HCT116 (cell line): ENCODE data around the gene WDR27. TPM values are rescaled to one million over a fixed set of nuclear protein-coding genes. Genes with fewer than 3 reads are reported as not detected.

Source experiments
- ATAC-seq: fragments of 200-7000 bp; cut with Tn5 transposase; 2 replicates; pipeline ENCODE4 v1.9.1; 2020; ENCODE audit warnings: mild to moderate bottlenecking, moderate library complexity
- BruUV-seq: library from RNA; stranded (reverse); fragments of 400-500 nt; replicated peaks from 2 replicates; lab custom pipeline; 2021; lab: Mats Ljungman, UMichigan
- CTCF ChIA-PET: fragments of 300-600 bp; sonication (Branson Sonifier 250); formaldehyde crosslinking; loops from one replicate; lab custom pipeline; 2021; ENCODE audit warnings: antibody characterized with exemption; lab: Charles Lee
- POLR2A ChIA-PET: fragments of 300-600, 350-600 bp; sonication (Branson Sonifier 250); formaldehyde crosslinking; loops from one replicate; lab custom pipeline; 2021; ENCODE audit warnings: antibody characterized with exemption; lab: Charles Lee
- RAD21 ChIA-PET, 2 experiments: fragments of 300-600 bp; sonication (Branson Sonifier 250); formaldehyde crosslinking; loops; one replicate each; lab custom pipeline; 2023; ENCODE audit warnings: low total read pairs in 2 of 2; ENCODE audit not compliant: uncharacterized antibody in 2 of 2, unreplicated experiment in 2 of 2, low non-redundant PET in 1 of 2; lab: Charles Lee
- DNase-seq: peaks from one replicate; pipeline ENCODE4 v3.0.0-alpha.2; 2010; ENCODE audit warnings: low read depth, low spot score
- H2AFZ ChIP-seq: fragments of 200-600 bp; shearing (Covaris generic), sonication (generic); 2 replicates; pipeline ENCODE4 v1.6.1; 2017; ENCODE audit warnings: low read depth, mixed run types, mixed read lengths, antibody characterized with exemption, low read length; ENCODE audit not compliant: poor library complexity, severe bottlenecking
- H3K27ac ChIP-seq: 2 replicates; pipeline ENCODE4 v1.5.1; 2012; ENCODE audit warnings: low read depth, low read length
- H3K27me3 ChIP-seq: fragments of 200-600 bp; sonication (generic); 2 replicates; pipeline ENCODE4 v1.6.1; 2016; ENCODE audit warnings: mixed run types, low read length, mixed read lengths; ENCODE audit not compliant: insufficient read depth
- H3K36me3 ChIP-seq, 2 experiments: fragments of 200-500 bp in 1 of 2; fragments of 200-600 bp in 1 of 2; sonication (Bioruptor generic) in 1 of 2; sonication (generic) in 1 of 2; 2 replicates each; pipeline versions ENCODE4 v1.5.1 to v1.6.1; 2014 to 2016; ENCODE audit warnings: low read length in 2 of 2, inconsistent platforms in 1 of 2, mixed read lengths in 1 of 2, mixed run types in 1 of 2; ENCODE audit not compliant: insufficient read depth in 2 of 2, control insufficient read depth in 1 of 2
- H3K4me1 ChIP-seq, 2 experiments: fragments of 200-600 bp in 1 of 2; sonication (generic) in 1 of 2; 2 replicates each; pipeline versions ENCODE4 v1.5.1 to v1.6.1; 2012 to 2017; ENCODE audit warnings: low read length in 2 of 2, inconsistent platforms in 1 of 2, mild to moderate bottlenecking in 1 of 2, mixed read lengths in 1 of 2, mixed run types in 1 of 2, moderate library complexity in 1 of 2; ENCODE audit not compliant: insufficient read depth in 2 of 2, control insufficient read depth in 1 of 2
- H3K4me2 ChIP-seq: fragments of 200-600 bp; sonication (generic); 2 replicates; pipeline ENCODE4 v1.6.1; 2017; ENCODE audit warnings: mixed run types, low read length, mixed read lengths
- H3K4me3 ChIP-seq, 2 experiments: fragments of 200-600 bp in 1 of 2; sonication (generic) in 1 of 2; replicated peaks in 1 of 2; 2 replicates each; pipeline ENCODE4 v1.5.1; 2011 to 2016; ENCODE audit warnings: low read length in 2 of 2, control low read depth in 1 of 2, low read depth in 1 of 2, mild to moderate bottlenecking in 1 of 2, mixed read lengths in 1 of 2, mixed run types in 1 of 2
- H3K79me2 ChIP-seq: fragments of 200-600 bp; sonication (generic); 2 replicates; pipeline ENCODE4 v1.6.1; 2017; ENCODE audit warnings: mild to moderate bottlenecking, mixed run types, low read length, moderate library complexity, mixed read lengths; ENCODE audit not compliant: insufficient read depth
- H3K9ac ChIP-seq: fragments of 200-600 bp; sonication (generic); 2 replicates; pipeline ENCODE4 v1.6.1; 2016; ENCODE audit warnings: low read length, mixed read lengths
- H3K9me2 ChIP-seq: fragments of 200-600 bp; sonication (generic), shearing (Covaris generic); 2 replicates; pipeline ENCODE4 v1.6.1; 2017; ENCODE audit warnings: mixed run types, mild to moderate bottlenecking, moderate library complexity; ENCODE audit not compliant: insufficient read depth
- H3K9me3 ChIP-seq, 2 experiments: fragments of 200-500 bp in 1 of 2; fragments of 200-600 bp in 1 of 2; sonication (Bioruptor generic) in 1 of 2; sonication (generic) in 1 of 2; 2 replicates each; pipeline ENCODE4 v1.6.1; 2014 to 2017; ENCODE audit warnings: low read length in 2 of 2, mixed read lengths in 2 of 2, inconsistent platforms in 1 of 2, low read depth in 1 of 2, mild to moderate bottlenecking in 1 of 2, mixed run types in 1 of 2, moderate library complexity in 1 of 2; ENCODE audit not compliant: control insufficient read depth in 1 of 2, insufficient read depth in 1 of 2
- H4K20me1 ChIP-seq: fragments of 200-600 bp; sonication (generic), shearing (Covaris generic); 2 replicates; pipeline ENCODE4 v1.6.1; 2017; ENCODE audit warnings: mixed run types, mild to moderate bottlenecking, moderate library complexity; ENCODE audit not compliant: insufficient read depth
- EGR1 ChIP-seq: IDR thresholded peaks from 2 replicates; pipeline ENCODE4 v1.6.1; 2012; ENCODE audit warnings: low read depth
- ELF1 ChIP-seq: IDR thresholded peaks from 2 replicates; pipeline ENCODE4 v1.6.1; 2012; ENCODE audit warnings: low read depth, borderline replicate concordance
- FOSL1 ChIP-seq: IDR thresholded peaks from 2 replicates; pipeline ENCODE4 v1.6.1; 2012; ENCODE audit warnings: low read depth
- JUND ChIP-seq: IDR thresholded peaks from 2 replicates; pipeline ENCODE4 v1.6.1; 2012
- SIN3A ChIP-seq: IDR thresholded peaks from 2 replicates; pipeline ENCODE4 v1.6.1; 2012; ENCODE audit warnings: low read depth
- TCF7L2 ChIP-seq: IDR thresholded peaks from 2 replicates; pipeline ENCODE4 v1.7.0; 2011; ENCODE audit warnings: borderline replicate concordance, inconsistent platforms; ENCODE audit not compliant: insufficient read depth, insufficient read length; ENCODE audit errors: extremely low read depth
- ZFX ChIP-seq: fragments of 450-650 bp; IDR thresholded peaks from 2 replicates; pipeline ENCODE4 v1.6.1; 2017
- ZNF274 ChIP-seq: fragments of 200-500 bp; sonication (Bioruptor generic); IDR thresholded peaks from 2 replicates; pipeline ENCODE4 v1.6.1; 2014; ENCODE audit warnings: mild to moderate bottlenecking, low read depth, low read length, inconsistent platforms
- intact Hi-C: fragments of 100-400 bp; cut with micrococcal nuclease; formaldehyde crosslinking; loops from 2 replicates; pipeline ENCODE4 v1.10.0; 2022
- total RNA-seq: library from RNA; stranded (reverse); gene quantifications from one replicate; pipeline ENCODE4 v1.2.1, GENCODE V29; 2021; ENCODE audit not compliant: unreplicated experiment
- TF ChIP-seq, protein P1 (sequence below): IDR thresholded peaks from 2 replicates; pipeline ENCODE4 v1.6.1; 2011; ENCODE audit warnings: mild to moderate bottlenecking, low read length, moderate library complexity; ENCODE audit not compliant: insufficient replicate concordance; ENCODE audit errors: extremely low read depth
- TF ChIP-seq, protein P2 (sequence below): IDR thresholded peaks from 2 replicates; pipeline ENCODE4 v1.6.1; 2012; ENCODE audit warnings: low read depth
- TF ChIP-seq, protein P3 (sequence below), 3 experiments: fragments of 200-600 bp in 1 of 3; sonication (generic) in 1 of 3; IDR thresholded peaks in 2 of 3; conservative IDR thresholded peaks in 1 of 3; 2 replicates each; pipeline ENCODE4 v1.5.1; 2012 to 2017; ENCODE audit warnings: low read depth in 2 of 3, low read length in 2 of 3, antibody characterized with exemption in 1 of 3, borderline replicate concordance in 1 of 3, control low read depth in 1 of 3, mild to moderate bottlenecking in 1 of 3, mixed read lengths in 1 of 3, mixed run types in 1 of 3, moderate library complexity in 1 of 3; ENCODE audit not compliant: insufficient read depth in 1 of 3

Gene WDR27
- total RNA-seq, 1 experiment from 2014 or later: 60.6 TPM

DNA sequence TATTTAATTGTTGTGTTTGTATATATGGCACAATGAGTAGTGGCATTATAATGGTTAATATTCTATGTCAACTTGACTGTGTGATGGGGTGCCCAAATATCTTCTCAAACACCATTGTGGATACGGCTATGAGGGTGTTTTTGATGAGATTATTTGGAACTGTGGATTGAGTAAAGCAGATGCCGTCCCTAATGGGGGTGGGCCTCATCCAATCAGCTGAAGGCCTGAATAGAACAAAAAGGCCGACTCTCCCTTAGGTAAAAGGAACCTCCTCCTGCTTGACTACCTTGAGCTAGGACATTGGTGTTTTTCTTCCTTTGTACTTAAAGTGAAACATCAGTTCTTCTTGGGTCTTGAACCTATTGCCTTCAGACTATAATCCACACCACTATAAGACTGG lies 207.8 kb downstream of the WDR27 start (continued):
- TF ChIP-seq, protein P1, sequence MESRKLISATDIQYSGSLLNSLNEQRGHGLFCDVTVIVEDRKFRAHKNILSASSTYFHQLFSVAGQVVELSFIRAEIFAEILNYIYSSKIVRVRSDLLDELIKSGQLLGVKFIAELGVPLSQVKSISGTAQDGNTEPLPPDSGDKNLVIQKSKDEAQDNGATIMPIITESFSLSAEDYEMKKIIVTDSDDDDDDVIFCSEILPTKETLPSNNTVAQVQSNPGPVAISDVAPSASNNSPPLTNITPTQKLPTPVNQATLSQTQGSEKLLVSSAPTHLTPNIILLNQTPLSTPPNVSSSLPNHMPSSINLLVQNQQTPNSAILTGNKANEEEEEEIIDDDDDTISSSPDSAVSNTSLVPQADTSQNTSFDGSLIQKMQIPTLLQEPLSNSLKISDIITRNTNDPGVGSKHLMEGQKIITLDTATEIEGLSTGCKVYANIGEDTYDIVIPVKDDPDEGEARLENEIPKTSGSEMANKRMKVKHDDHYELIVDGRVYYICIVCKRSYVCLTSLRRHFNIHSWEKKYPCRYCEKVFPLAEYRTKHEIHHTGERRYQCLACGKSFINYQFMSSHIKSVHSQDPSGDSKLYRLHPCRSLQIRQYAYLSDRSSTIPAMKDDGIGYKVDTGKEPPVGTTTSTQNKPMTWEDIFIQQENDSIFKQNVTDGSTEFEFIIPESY: no peak

DNA sequence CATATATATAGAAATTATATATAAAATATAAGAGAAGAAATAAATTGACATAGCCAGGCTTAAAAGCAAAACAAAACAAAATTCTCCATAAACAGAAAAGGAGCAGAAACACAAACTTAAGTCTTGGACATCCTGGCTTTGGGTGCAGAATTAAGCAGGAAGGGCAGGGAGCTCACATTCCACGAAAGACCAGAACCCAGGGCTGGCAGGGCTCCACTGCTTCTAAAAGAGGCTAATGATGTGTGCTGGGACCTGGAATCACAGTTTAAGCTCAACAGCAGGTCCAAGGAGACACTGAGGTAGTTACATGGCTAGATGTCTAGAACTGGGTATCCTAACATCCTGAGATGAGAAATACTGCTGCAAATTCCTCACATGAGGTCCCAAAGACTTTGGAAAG lies 210.3 kb downstream of the WDR27 start:
- Histone ChIP-seq H3K4me3 (no peak overlapping the region), H3K4me1 (no peaks in the 10 kb centered on the region), H3K27me3 (no peaks in the 10 kb centered on the region), H3K79me2 (no peaks in the 10 kb centered on the region), H3K4me2 (no peak overlapping the region), H3K27ac (no peak overlapping the region), H3K36me3 (no peaks in the 10 kb centered on the region), H4K20me1 (no peaks in the 10 kb centered on the region), H2AFZ (no peak overlapping the region), H3K9me2 (no peaks in the 10 kb centered on the region), H3K9me3 (no peaks in the 10 kb centered on the region), H3K9ac (no peak overlapping the region)
- TF ChIP-seq, protein P2, sequence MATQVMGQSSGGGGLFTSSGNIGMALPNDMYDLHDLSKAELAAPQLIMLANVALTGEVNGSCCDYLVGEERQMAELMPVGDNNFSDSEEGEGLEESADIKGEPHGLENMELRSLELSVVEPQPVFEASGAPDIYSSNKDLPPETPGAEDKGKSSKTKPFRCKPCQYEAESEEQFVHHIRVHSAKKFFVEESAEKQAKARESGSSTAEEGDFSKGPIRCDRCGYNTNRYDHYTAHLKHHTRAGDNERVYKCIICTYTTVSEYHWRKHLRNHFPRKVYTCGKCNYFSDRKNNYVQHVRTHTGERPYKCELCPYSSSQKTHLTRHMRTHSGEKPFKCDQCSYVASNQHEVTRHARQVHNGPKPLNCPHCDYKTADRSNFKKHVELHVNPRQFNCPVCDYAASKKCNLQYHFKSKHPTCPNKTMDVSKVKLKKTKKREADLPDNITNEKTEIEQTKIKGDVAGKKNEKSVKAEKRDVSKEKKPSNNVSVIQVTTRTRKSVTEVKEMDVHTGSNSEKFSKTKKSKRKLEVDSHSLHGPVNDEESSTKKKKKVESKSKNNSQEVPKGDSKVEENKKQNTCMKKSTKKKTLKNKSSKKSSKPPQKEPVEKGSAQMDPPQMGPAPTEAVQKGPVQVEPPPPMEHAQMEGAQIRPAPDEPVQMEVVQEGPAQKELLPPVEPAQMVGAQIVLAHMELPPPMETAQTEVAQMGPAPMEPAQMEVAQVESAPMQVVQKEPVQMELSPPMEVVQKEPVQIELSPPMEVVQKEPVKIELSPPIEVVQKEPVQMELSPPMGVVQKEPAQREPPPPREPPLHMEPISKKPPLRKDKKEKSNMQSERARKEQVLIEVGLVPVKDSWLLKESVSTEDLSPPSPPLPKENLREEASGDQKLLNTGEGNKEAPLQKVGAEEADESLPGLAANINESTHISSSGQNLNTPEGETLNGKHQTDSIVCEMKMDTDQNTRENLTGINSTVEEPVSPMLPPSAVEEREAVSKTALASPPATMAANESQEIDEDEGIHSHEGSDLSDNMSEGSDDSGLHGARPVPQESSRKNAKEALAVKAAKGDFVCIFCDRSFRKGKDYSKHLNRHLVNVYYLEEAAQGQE: no peak
- TF ChIP-seq FOSL1 (no peak), TCF7L2 (no peak), ELF1 (no peak), JUND (no peak), ZNF274 (no peak), SIN3A (no peak), ZFX (no peak), EGR1 (no peak)
- TF ChIP-seq, protein P3, sequence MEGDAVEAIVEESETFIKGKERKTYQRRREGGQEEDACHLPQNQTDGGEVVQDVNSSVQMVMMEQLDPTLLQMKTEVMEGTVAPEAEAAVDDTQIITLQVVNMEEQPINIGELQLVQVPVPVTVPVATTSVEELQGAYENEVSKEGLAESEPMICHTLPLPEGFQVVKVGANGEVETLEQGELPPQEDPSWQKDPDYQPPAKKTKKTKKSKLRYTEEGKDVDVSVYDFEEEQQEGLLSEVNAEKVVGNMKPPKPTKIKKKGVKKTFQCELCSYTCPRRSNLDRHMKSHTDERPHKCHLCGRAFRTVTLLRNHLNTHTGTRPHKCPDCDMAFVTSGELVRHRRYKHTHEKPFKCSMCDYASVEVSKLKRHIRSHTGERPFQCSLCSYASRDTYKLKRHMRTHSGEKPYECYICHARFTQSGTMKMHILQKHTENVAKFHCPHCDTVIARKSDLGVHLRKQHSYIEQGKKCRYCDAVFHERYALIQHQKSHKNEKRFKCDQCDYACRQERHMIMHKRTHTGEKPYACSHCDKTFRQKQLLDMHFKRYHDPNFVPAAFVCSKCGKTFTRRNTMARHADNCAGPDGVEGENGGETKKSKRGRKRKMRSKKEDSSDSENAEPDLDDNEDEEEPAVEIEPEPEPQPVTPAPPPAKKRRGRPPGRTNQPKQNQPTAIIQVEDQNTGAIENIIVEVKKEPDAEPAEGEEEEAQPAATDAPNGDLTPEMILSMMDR (IDR thresholded peaks at IDR 0.05 in 2 of 3, conservative IDR thresholded peaks at IDR 0.05 in 1 of 3; ENCODE audit: borderline replicate concordance in 1 of 3, insufficient read depth in 1 of 3, low read depth in 2 of 3, low read length in 2 of 3): no peak
- intact Hi-C loops: no loop called here
- RAD21 ChIA-PET: no interaction called here
- ATAC-seq (no peak), DNase-seq (no peak)
- POLR2A ChIA-PET: no interaction called here
- no TSS peak for BruUV-seq
- CTCF ChIA-PET: no interaction called here
